ENCODE measurements around the gene PDGFD.

DNA sequence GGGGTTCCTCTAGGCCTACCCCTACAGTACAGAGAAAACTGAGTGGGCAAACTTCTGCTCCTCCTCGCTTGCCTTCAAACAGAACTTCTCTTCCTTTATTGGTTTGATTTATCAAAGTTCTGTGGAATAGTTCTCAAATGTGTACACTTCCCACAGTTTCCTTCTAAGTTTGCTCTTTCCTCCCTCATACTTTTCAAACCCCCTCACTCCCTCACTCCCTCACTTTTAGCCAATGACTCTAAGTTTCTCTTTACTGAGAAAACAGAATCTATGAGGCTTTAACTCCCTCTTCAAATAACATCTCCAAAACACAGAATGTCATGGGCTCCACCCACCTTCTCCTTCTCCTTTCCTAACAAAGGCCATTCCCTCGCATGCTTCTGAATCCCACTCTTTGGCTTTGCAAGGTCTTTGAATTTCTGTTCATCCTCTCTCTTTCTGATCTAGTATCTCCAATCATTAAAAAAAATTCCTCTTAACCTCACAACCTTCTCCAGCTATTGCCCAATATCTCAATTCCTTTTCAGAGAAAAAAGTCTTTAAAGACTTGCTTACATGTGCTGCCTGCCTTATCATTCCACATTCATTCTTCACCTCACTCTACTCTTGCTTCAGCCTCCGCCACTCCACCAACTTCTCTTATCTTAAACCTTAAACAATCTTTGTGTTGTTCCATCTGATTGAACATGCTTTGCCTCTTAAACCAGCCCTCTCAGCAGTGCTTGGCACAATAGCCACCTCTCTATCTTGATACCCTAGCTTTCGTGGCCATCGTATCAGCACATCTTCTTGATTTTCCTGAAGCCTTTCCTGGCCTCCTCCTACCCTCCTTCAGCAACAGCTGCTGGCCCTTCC is 70.3 kb downstream of the PDGFD start:
- TF ChIP-seq, protein P1, sequence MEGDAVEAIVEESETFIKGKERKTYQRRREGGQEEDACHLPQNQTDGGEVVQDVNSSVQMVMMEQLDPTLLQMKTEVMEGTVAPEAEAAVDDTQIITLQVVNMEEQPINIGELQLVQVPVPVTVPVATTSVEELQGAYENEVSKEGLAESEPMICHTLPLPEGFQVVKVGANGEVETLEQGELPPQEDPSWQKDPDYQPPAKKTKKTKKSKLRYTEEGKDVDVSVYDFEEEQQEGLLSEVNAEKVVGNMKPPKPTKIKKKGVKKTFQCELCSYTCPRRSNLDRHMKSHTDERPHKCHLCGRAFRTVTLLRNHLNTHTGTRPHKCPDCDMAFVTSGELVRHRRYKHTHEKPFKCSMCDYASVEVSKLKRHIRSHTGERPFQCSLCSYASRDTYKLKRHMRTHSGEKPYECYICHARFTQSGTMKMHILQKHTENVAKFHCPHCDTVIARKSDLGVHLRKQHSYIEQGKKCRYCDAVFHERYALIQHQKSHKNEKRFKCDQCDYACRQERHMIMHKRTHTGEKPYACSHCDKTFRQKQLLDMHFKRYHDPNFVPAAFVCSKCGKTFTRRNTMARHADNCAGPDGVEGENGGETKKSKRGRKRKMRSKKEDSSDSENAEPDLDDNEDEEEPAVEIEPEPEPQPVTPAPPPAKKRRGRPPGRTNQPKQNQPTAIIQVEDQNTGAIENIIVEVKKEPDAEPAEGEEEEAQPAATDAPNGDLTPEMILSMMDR (IDR thresholded peaks at IDR 0.05; ENCODE audit: borderline replicate concordance, extremely low read depth, low read length, poor library complexity, severe bottlenecking), result no peak
- TF ChIP-seq EZH2 (IDR thresholded peaks at IDR 0.05; ENCODE audit: borderline replicate concordance, low read depth, low read length, severe bottlenecking), result no peak
